Left forelimb (tissue), 1 donor: Measurements from ENCODE around the gene ZFC3H1.
A peak's percentile ranks its signal among the peaks of the same experiment; 100 is the strongest.
"Not testable (repeated sequence)": the region's sequence is repeated elsewhere in the genome, so short reads cannot be mapped to it uniquely, and the experiment has no call there.

Experiments used
- DNase-seq: peaks from one replicate; pipeline ENCODE4 v3.0.0-alpha.2; 2018; ENCODE audit warnings: low spot score

ZFC3H1 gene

GRCh38 chr12:71578694-71579258, 84.9 kb downstream of the ZFC3H1 start:
- no peak for DNase-seq

GRCh38 chr12:71576496-71576895, 87.2 kb downstream of the ZFC3H1 start:
- peak; percentile 70 for DNase-seq

- not testable (repeated sequence) for DNase-seq
Observed at GRCh38 chr12:71569885-71570284, 93.8 kb downstream of the ZFC3H1 start.

- no peak for DNase-seq
Observed at GRCh38 chr12:71567537-71567936, 96.1 kb downstream of the ZFC3H1 start.

- no peak for DNase-seq
Observed at GRCh38 chr12:71566655-71567054, 97.0 kb downstream of the ZFC3H1 start.

- no peak for DNase-seq
Observed at GRCh38 chr12:71565535-71565934, 98.1 kb downstream of the ZFC3H1 start.

GRCh38 chr12:71562676-71563595, 100.7 kb downstream of the ZFC3H1 start:
- no peak for DNase-seq
